IPS-NIHi7 (cell line): ENCODE data around the gene ARMC2.

Experiments used
- DNase-seq: peaks from one replicate; pipeline ENCODE4 v3.0.0; 2012; ENCODE audit warnings: mixed read lengths; ENCODE audit errors: extremely low spot score

Gene ARMC2

GRCh38 chr6:109015176-109015575, 167.0 kb downstream of the ARMC2 start:
- DNase-seq, result no peak

GRCh38 chr6:109019911-109020310, 171.7 kb downstream of the ARMC2 start:
- DNase-seq, result peak; percentile 17

GRCh38 chr6:109021870-109022269, 173.6 kb downstream of the ARMC2 start:
- DNase-seq, result no peak

GRCh38 chr6:109023356-109023925, 175.2 kb downstream of the ARMC2 start:
- no peak for DNase-seq
